Body of pancreas (tissue), 4 donors: ENCODE data around the gene ARL13B. TPM values are rescaled to one million over a fixed set of nuclear protein-coding genes. Genes with fewer than 3 reads are reported as not detected.
"Not testable (repeated sequence)": the region's sequence is repeated elsewhere in the genome, so short reads cannot be mapped to it uniquely, and the experiment has no call there.

Experiments
- ATAC-seq: fragments of 150-250 bp; one replicate; pipeline ENCODE4 v1.9.1; 2016
- DNase-seq, 4 donors: peaks; one replicate each; pipeline ENCODE4 v3.0.0-alpha.2; 2019
- H3K27ac ChIP-seq, 4 donors: fragments of 200-600 bp; sonication (generic); 1 replicate in 3 of 4; 2 replicates in 1 of 4; pipeline versions ENCODE4 v1.5.1 to v1.6.1; 2016 to 2019; ENCODE audit warnings: mild to moderate bottlenecking in 1 of 4, mixed read lengths in 1 of 4, moderate library complexity in 1 of 4
- H3K27me3 ChIP-seq, 2 donors: fragments of 200-600 bp; sonication (generic); one replicate each; pipeline ENCODE4 v1.6.0; 2016; ENCODE audit warnings: mild to moderate bottlenecking in 1 of 2
- H3K36me3 ChIP-seq, 2 donors: fragments of 200-600 bp; sonication (generic); replicated peaks in 1 of 2; 2 replicates each; pipeline ENCODE4 v1.5.1; 2016; ENCODE audit warnings: low read depth in 2 of 2; ENCODE audit not compliant: insufficient read depth in 1 of 2
- H3K4me1 ChIP-seq: fragments of 200-600 bp; sonication (generic); one replicate; pipeline ENCODE4 v1.6.0; 2016
- H3K4me3 ChIP-seq, 2 donors: fragments of 200-600 bp; sonication (generic); 1 replicate in 1 of 2; 2 replicates in 1 of 2; pipeline ENCODE4 v1.5.1; 2016 to 2019
- H3K9me3 ChIP-seq, 3 donors: fragments of 200-600 bp; sonication (generic); 1 replicate in 2 of 3; 2 replicates in 1 of 3; pipeline ENCODE4 v1.5.1; 2016
- CTCF ChIP-seq, 7 experiments: fragments of 450-650 bp in 4 of 7; fragments of 200-600 bp in 3 of 7; sonication (generic) in 3 of 7; IDR thresholded peaks; one replicate each; pipeline ENCODE4 v1.5.1; 2016 to 2019; ENCODE audit warnings: antibody characterized with exemption in 7 of 7
- POLR2A ChIP-seq, 3 donors: fragments of 450-650 bp; IDR thresholded peaks; one replicate each; pipeline ENCODE4 v1.6.1; 2016; ENCODE audit warnings: antibody characterized with exemption in 3 of 3, mild to moderate bottlenecking in 2 of 3
- WGBS, 2 donors: methylation state at CpG; one replicate each; pipeline ENCODE4 v1.1.5; 2017; 5-methylcytosine and 5-hydroxymethylcytosine counted together
- intact Hi-C: fragments of 100-400 bp; cut with DNase I; formaldehyde crosslinking; loops from one replicate; pipeline ENCODE4 v1.15.1; 2023
- total RNA-seq, 2 donors: library from RNA; depleted of rRNA; stranded (reverse); fragments of >200 nt; gene quantifications; one replicate each; pipeline ENCODE4 v1.1.0, GENCODE V29; 2016

Gene ARL13B
- total RNA-seq, result 10 to 100 TPM in 1 of 2 donors, 1 to 10 TPM in 1; 6.7 to 10.5 TPM

GRCh38 chr3:93979850-93980676 lies at the start of gene ARL13B:
Gene ARL13B (plus strand): TSS chr3:93980155. CDS start chr3:93980424, 269 bp downstream.
- Histone ChIP-seq H3K27me3 (no peaks in the 10 kb centered on the region), H3K9me3 (no peaks in the 10 kb centered on the region), H3K27ac (peak within 1 kb of the TSS; percentile 75 to 92 (median 85)), H3K36me3 (no peaks in the 10 kb centered on the region), H3K4me3 (peak within 1 kb of the TSS; percentile 60 to 86), H3K4me1 (peaks cover 14% of the 10 kb centered on the region)
- peak; percentile 100 for ATAC-seq
- peak; percentile 20 to 82 (median 81) for TF ChIP-seq POLR2A (IDR thresholded peaks at IDR 0.05)
- TF ChIP-seq CTCF (IDR thresholded peaks at IDR 0.05), result peak in 1 of 7 experiments; percentile 24
- WGBS, 2 donors, result 0% methylated on average over 31 to 66 of the region's 66 CpGs
- peak; percentile 97 to 99 (median 98) for DNase-seq
- intact Hi-C loops, result loop anchor here (10.0 kb wide), 1 partner anchor 85 kb away; the partner anchor contains the start of genes DHFR2 and NSUN3

- H3K36me3 ChIP-seq, result no peaks in the 10 kb centered on the region
- H3K9me3 ChIP-seq, result no peaks in the 10 kb centered on the region
- WGBS, 2 donors, result 79 to 81% methylated on average over 5 of the region's 5 CpGs
- no peaks in the 10 kb centered on the region for H3K4me1 ChIP-seq
- H3K27ac ChIP-seq, result no peak overlapping the region
- no peak for ATAC-seq
- intact Hi-C loops, result no loop called here
- H3K27me3 ChIP-seq, result no peaks in the 10 kb centered on the region
- no peak overlapping the region for H3K4me3 ChIP-seq
- TF ChIP-seq POLR2A (IDR thresholded peaks at IDR 0.05), result no peak
- no peak for TF ChIP-seq CTCF (IDR thresholded peaks at IDR 0.05)
- no peak for DNase-seq
Observed at GRCh38 chr3:93931597-93932229, 48.2 kb upstream of the ARL13B start.

- DNase-seq (no peak), ATAC-seq (no peak)
- H3K4me3 ChIP-seq, result no peak overlapping the region
- no peaks in the 10 kb centered on the region for H3K27me3 ChIP-seq
- intact Hi-C loops, result no loop called here
- no peaks in the 10 kb centered on the region for H3K4me1 ChIP-seq
- H3K9me3 ChIP-seq, result no peaks in the 10 kb centered on the region
- no peak overlapping the region for H3K27ac ChIP-seq
- WGBS, 2 donors, result 46 to 49% methylated on average over 5 of the region's 5 CpGs
- H3K36me3 ChIP-seq, result no peaks in the 10 kb centered on the region
- TF ChIP-seq CTCF (IDR thresholded peaks at IDR 0.05) (no peak), POLR2A (IDR thresholded peaks at IDR 0.05) (no peak)
Observed at GRCh38 chr3:93934366-93935046, 45.4 kb upstream of the ARL13B start.

- H3K4me3 ChIP-seq, result no peak overlapping the region
- no peaks in the 10 kb centered on the region for H3K4me1 ChIP-seq
- no peaks in the 10 kb centered on the region for H3K36me3 ChIP-seq
- DNase-seq (no peak), ATAC-seq (no peak)
- H3K27ac ChIP-seq, result no peak overlapping the region
- no peak for TF ChIP-seq POLR2A (IDR thresholded peaks at IDR 0.05)
- no peak for TF ChIP-seq CTCF (IDR thresholded peaks at IDR 0.05)
- no peaks in the 10 kb centered on the region for H3K27me3 ChIP-seq
- H3K9me3 ChIP-seq, result no peaks in the 10 kb centered on the region
- intact Hi-C loops, result no loop called here
- 68 to 91% methylated on average over 1 of the region's 1 CpG for WGBS, 2 donors
Observed at GRCh38 chr3:93936549-93936948, 43.4 kb upstream of the ARL13B start.

- H3K27me3 ChIP-seq, H3K4me3 ChIP-seq, H3K9me3 ChIP-seq, H3K27ac ChIP-seq, intact Hi-C loops, H3K4me1 ChIP-seq, H3K36me3 ChIP-seq, DNase-seq, ATAC-seq: not testable (repeated sequence)
- WGBS, 2 donors, result 76 to 87% methylated on average over 6 of the region's 6 CpGs
Observed at GRCh38 chr3:93937485-93937884, 42.5 kb upstream of the ARL13B start.

- ATAC-seq, H3K4me3 ChIP-seq, intact Hi-C loops, H3K4me1 ChIP-seq, H3K27ac ChIP-seq, DNase-seq, H3K9me3 ChIP-seq, H3K36me3 ChIP-seq, H3K27me3 ChIP-seq: not testable (repeated sequence)
- WGBS, 2 donors, result 80 to 88% methylated on average over 3 to 8 of the region's 8 CpGs
Observed at GRCh38 chr3:93949958-93950357, 30.0 kb upstream of the ARL13B start.
